Activated T-helper 17 cell treated with anti-CD3 and anti-CD28 coated beads, Interleukin-2, amount 50 U/mL, for 72 hours (primary cell): ENCODE measurements around the gene E2F4. TPM values are rescaled to one million over a fixed set of nuclear protein-coding genes. Genes with fewer than 3 reads are reported as not detected.
A peak's percentile ranks its signal among the peaks of the same experiment; 100 is the strongest.

Source experiments
- ATAC-seq: fragments of 150-1000 bp; cut with Tn5 transposase; replicated peaks from 2 replicates; pipeline ENCODE4 v1.10.0; 2021; ENCODE audit warnings: mild to moderate bottlenecking, moderate library complexity
- H3K27ac Mint-ChIP-seq: one replicate; pipeline ENCODE4 v1.8.0; 2022; ENCODE audit warnings: mixed read lengths
- H3K27me3 Mint-ChIP-seq: one replicate; pipeline ENCODE4 v1.8.0; 2022; ENCODE audit warnings: mixed read lengths
- H3K36me3 Mint-ChIP-seq: one replicate; pipeline ENCODE4 v1.8.0; 2022; ENCODE audit warnings: low read depth, mild to moderate bottlenecking, mixed read lengths
- H3K4me1 Mint-ChIP-seq: one replicate; pipeline ENCODE4 v1.8.0; 2022; ENCODE audit warnings: mixed read lengths
- H3K4me3 Mint-ChIP-seq: one replicate; pipeline ENCODE4 v1.8.0; 2022; ENCODE audit warnings: mild to moderate bottlenecking, mixed read lengths
- H3K9me3 Mint-ChIP-seq: one replicate; pipeline ENCODE4 v1.8.0; 2022; ENCODE audit warnings: mixed read lengths
- total RNA-seq, 2 donors: library from RNA; stranded (reverse); gene quantifications; one replicate each; pipeline ENCODE4 v1.2.3, GENCODE V29; 2022

E2F4 gene
- total RNA-seq, 2 donors from 2014 or later, result 90.0 to 141 TPM

- peaks cover 39% of the 10 kb centered on the region for H3K36me3 Mint-ChIP-seq
Measured at GRCh38 chr16:67154578-67155294, 37.2 kb upstream of the E2F4 start.

GRCh38 chr16:67155295-67156142 lies 36.4 kb upstream of the E2F4 start:
- Mint-ChIP-seq H3K9me3 (no peaks in the 10 kb centered on the region), H3K4me3 (peak overlapping the region; percentile 94), H3K4me1 (peaks cover 38% of the 10 kb centered on the region), H3K27me3 (no peaks in the 10 kb centered on the region), H3K36me3 (peaks cover 46% of the 10 kb centered on the region), H3K27ac (no peak overlapping the region)
- peak; percentile 35 for ATAC-seq

More at GRCh38 chr16:67154578-67155294, 37.2 kb upstream of the E2F4 start:
- H3K4me3 Mint-ChIP-seq, result peak overlapping the region; percentile 94
- H3K27ac Mint-ChIP-seq, result no peak overlapping the region
- H3K4me1 Mint-ChIP-seq, result peaks cover 38% of the 10 kb centered on the region
- no peaks in the 10 kb centered on the region for H3K9me3 Mint-ChIP-seq
- ATAC-seq, result no peak
- no peaks in the 10 kb centered on the region for H3K27me3 Mint-ChIP-seq

GRCh38 chr16:67156143-67156844 lies 35.7 kb upstream of the E2F4 start:
- H3K9me3 Mint-ChIP-seq, result no peaks in the 10 kb centered on the region
- ATAC-seq, result no peak

GRCh38 chr16:67157106-67157748 lies 34.7 kb upstream of the E2F4 start:
- no peaks in the 10 kb centered on the region for H3K9me3 Mint-ChIP-seq
- H3K4me3 Mint-ChIP-seq, result peak overlapping the region; percentile 94
- H3K4me1 Mint-ChIP-seq, result peaks cover 38% of the 10 kb centered on the region
- peaks cover 63% of the 10 kb centered on the region for H3K36me3 Mint-ChIP-seq
- no peaks in the 10 kb centered on the region for H3K27me3 Mint-ChIP-seq
- no peak for ATAC-seq
- H3K27ac Mint-ChIP-seq, result peak overlapping the region; percentile 92

More at GRCh38 chr16:67156143-67156844, 35.7 kb upstream of the E2F4 start:
- Mint-ChIP-seq H3K4me3 (peak overlapping the region; percentile 94), H3K27me3 (no peaks in the 10 kb centered on the region), H3K27ac (no peak overlapping the region), H3K36me3 (peaks cover 53% of the 10 kb centered on the region), H3K4me1 (peaks cover 38% of the 10 kb centered on the region)

GRCh38 chr16:67157892-67158635 lies 33.9 kb upstream of the E2F4 start:
- peak overlapping the region; percentile 92 for H3K27ac Mint-ChIP-seq
- no peaks in the 10 kb centered on the region for H3K9me3 Mint-ChIP-seq
- peak overlapping the region; percentile 94 for H3K4me3 Mint-ChIP-seq
- peaks cover 33% of the 10 kb centered on the region for H3K4me1 Mint-ChIP-seq
- H3K36me3 Mint-ChIP-seq, result peaks cover 71% of the 10 kb centered on the region
- no peak for ATAC-seq
- peaks cover 3% of the 10 kb centered on the region for H3K27me3 Mint-ChIP-seq

GRCh38 chr16:67158637-67159600 lies 33.0 kb upstream of the E2F4 start:
- Mint-ChIP-seq H3K27ac (peak overlapping the region; percentile 92), H3K4me1 (peaks cover 29% of the 10 kb centered on the region), H3K36me3 (peaks cover 70% of the 10 kb centered on the region), H3K9me3 (no peaks in the 10 kb centered on the region), H3K4me3 (peak overlapping the region; percentile 94), H3K27me3 (peaks cover 3% of the 10 kb centered on the region)
- ATAC-seq, result peak; percentile 63

GRCh38 chr16:67161595-67162058 lies 30.3 kb upstream of the E2F4 start:
- Mint-ChIP-seq H3K9me3 (no peaks in the 10 kb centered on the region), H3K27ac (no peak overlapping the region), H3K36me3 (peaks cover 80% of the 10 kb centered on the region), H3K4me1 (peaks cover 23% of the 10 kb centered on the region), H3K27me3 (peaks cover 10% of the 10 kb centered on the region), H3K4me3 (peak overlapping the region; percentile 94)
- no peak for ATAC-seq

- Mint-ChIP-seq H3K9me3 (no peaks in the 10 kb centered on the region), H3K27ac (no peak overlapping the region), H3K4me3 (peak overlapping the region; percentile 94), H3K4me1 (peaks cover 17% of the 10 kb centered on the region), H3K36me3 (peaks cover 82% of the 10 kb centered on the region), H3K27me3 (peaks cover 13% of the 10 kb centered on the region)
- ATAC-seq, result no peak
Measured at GRCh38 chr16:67162506-67163163, 29.3 kb upstream of the E2F4 start.

GRCh38 chr16:67163164-67163998 lies 28.6 kb upstream of the E2F4 start:
- no peaks in the 10 kb centered on the region for H3K9me3 Mint-ChIP-seq
- H3K4me3 Mint-ChIP-seq, result peak overlapping the region; percentile 94
- H3K27ac Mint-ChIP-seq, result no peak overlapping the region
- ATAC-seq, result peak; percentile 1
- H3K36me3 Mint-ChIP-seq, result peaks cover 82% of the 10 kb centered on the region
- H3K27me3 Mint-ChIP-seq, result peaks cover 13% of the 10 kb centered on the region
- H3K4me1 Mint-ChIP-seq, result peaks cover 13% of the 10 kb centered on the region

GRCh38 chr16:67163999-67164558 lies 27.9 kb upstream of the E2F4 start:
- no peak for ATAC-seq
- peaks cover 10% of the 10 kb centered on the region for H3K4me1 Mint-ChIP-seq
- H3K4me3 Mint-ChIP-seq, result peak overlapping the region; percentile 94
- H3K36me3 Mint-ChIP-seq, result peaks cover 82% of the 10 kb centered on the region
- no peak overlapping the region for H3K27ac Mint-ChIP-seq
- peaks cover 13% of the 10 kb centered on the region for H3K27me3 Mint-ChIP-seq
- H3K9me3 Mint-ChIP-seq, result no peaks in the 10 kb centered on the region

- Mint-ChIP-seq H3K4me1 (peaks cover 10% of the 10 kb centered on the region), H3K36me3 (peaks cover 83% of the 10 kb centered on the region), H3K27ac (no peak within 1 kb of the TSS), H3K4me3 (peak within 1 kb of the TSS; percentile 99), H3K9me3 (no peaks in the 10 kb centered on the region), H3K27me3 (peaks cover 13% of the 10 kb centered on the region)
- ATAC-seq, result no peak
Measured at GRCh38 chr16:67164599-67165061, 27.3 kb upstream of the E2F4 start, which contains the start of gene HSF4. Gene HSF4 (plus strand): TSS chr16:67164745. CDS start chr16:67164812, 67 bp downstream.
